Muscle of arm (tissue), 12 donors: Measurements from ENCODE around the gene ZNF565. TPM values are rescaled to one million over a fixed set of nuclear protein-coding genes. Genes with fewer than 3 reads are reported as not detected.
"Not testable (repeated sequence)": the region's sequence is repeated elsewhere in the genome, so short reads cannot be mapped to it uniquely, and the experiment has no call there.

Experiments used
- DNase-seq: peaks from one replicate; pipeline ENCODE4 v3.0.0-alpha.2; 2013
- polyA plus RNA-seq, 12 donors: library from polyadenylated mRNA; unstranded; fragments of 120-200 nt; gene quantifications; one replicate each; pipeline ENCODE4 v1.2.1, GENCODE V29; 2013; ENCODE audit not compliant: insufficient read length in 12 of 12

Gene ZNF565
- polyA plus RNA-seq, 12 donors, result 4.8 to 9.2 (median 6.3) TPM; not detected in 2

DNA sequence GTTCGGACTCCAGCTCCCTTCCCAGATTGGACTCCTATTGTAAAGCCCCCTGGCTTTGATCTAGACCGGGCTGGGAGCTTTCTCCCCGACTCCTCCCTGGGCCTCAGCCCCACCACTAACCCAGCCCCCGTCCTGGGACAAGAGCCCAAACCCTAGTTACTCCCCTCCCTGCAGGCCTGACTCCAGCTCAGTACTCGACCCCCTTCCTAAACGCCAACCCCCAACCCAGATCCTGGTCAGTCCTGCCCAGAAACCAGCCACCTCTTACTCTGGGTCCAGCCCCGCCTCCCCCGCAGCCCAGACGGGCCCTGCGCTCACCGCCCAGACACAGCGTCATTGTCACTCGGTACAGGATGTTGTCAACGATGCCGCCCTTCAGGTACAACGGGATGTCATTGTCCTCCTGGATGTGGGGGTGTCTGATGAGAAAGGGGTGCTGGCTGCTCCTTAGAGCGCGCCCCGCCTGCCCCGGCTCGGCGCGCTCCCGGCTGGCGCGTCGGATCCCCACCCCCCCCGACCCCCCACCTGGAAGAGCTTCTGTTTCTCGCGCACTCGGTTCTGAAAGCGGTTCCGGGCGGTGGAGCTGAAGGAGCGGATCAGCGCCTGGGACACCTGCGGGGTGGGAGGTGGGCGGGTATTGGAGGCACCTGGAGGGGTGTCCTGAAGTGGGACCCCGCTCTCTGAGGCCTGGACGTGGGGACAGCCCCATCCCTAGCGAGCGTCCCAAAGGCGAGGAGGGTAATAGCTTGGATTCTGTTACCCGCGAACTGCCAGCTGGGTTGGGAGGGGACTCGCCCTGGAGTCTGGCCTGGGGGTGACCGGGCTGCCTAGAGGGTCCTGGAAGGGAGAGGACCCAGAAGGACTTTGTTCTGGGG is 63.1 kb downstream of the ZNF565 start:
- DNase-seq, result peak; percentile 65

DNA sequence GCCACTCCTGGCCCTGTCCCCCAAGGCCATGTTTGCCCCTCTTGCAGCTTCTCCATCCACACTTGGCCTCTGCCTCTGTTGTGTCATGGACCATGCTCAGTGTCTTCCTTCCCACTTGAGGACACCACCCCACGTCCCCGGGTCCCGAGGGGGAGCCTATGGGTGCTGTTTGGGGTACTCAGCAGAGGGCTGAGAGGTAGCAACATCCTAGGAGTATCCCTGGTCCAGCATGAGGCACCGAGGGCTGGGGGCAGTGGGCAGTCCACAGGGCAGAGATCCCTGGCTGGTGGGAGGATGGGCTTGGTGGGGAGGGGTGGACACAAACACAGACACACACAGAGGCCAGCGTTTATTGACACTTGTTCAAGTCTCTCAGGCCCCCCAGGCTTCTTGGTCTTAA is 63.9 kb downstream of the ZNF565 start:
- DNase-seq, result no peak

DNA sequence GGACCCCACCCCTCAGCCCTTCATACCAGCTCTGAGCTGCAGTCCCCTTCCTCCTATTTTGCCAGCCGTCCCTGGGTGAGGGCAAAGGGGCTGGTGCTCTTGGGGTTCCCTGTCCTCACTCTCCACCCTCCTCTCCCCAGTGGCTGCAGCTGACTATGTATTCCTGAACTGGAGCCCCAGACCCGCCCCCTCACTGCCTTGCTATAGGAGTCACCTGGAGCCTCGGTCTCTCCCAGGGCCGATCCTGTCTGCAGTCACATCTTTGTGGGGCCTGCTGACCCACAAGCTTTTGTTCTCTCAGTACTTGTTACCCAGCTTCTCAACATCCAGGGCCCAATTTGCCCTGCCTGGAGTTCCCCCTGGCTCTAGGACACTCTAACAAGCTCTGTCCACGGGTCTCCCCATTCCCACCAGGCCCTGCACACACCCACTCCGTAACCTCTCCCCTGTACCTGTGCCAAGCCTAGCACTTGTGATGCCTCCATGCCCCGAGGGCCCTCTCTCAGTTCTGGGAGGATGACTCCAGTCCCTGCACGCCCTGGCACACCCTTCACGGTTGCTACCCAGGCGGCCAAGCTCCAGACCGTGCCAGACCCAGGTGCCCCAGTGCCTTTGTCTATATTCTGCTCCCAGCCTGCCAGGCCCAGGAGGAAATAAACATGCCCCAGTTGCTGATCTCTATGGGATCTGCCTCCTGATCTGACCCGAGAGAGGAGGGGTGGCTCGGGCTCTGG is 64.6 kb downstream of the ZNF565 start:
- no peak for DNase-seq

DNA sequence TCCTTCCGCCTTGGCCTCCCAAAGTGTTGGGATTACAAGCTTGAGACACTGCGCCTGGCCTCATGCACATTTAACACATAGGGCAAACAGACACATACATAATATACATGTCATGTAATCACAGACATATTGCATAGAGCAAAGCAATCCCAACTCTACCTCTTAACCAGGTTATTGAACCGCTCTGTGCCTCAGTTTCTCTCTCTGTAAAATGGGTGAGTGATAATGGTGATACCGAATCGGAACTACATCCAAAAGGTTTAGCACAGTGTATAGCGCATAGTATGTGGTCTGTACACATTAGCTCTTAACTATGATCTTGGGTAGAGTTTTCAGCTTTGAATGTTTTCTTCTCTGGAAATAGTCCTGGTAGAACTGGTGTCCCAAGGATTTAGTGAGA is 69.8 kb downstream of the ZNF565 start:
- DNase-seq, result no peak

DNA sequence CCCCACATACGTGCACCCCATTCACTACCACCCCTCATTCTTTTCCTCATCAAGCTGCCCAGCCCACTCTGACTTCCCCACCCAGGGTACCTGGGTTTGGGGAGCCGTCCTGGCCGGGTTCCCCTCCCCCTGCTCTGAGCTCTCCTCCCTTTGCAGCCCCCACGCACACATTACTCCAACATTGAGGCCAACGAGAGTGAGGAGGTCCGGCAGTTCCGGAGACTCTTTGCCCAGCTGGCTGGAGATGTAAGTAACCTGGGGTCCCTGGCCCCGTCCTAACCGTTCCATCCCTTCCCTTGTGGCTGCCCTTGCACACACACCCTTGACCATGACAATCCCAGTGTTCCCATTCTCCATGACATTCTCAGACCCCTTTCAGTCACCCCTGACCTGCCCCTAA is 72.0 kb downstream of the ZNF565 start:
- DNase-seq, result no peak

DNA sequence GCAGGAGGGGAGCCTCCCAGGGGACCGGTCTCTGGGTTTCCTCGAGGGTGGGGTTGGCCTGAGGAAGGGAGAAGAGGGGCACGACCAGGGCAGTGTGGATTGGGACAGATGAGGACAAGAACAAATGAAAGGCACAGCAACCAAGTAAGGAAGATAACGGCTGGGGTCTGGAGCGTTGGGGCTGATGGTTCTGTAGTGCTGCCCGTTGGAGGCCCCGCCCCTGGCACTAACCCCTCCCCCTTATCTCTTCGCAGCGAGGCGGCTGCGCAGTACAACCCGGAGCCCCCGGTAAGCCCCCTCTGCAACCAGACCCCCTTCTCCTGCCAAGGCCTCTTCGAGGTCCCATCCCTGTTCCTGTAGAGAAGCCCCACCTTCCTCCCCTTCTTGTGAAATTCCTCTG is 72.4 kb downstream of the ZNF565 start:
- no peak for DNase-seq

DNA sequence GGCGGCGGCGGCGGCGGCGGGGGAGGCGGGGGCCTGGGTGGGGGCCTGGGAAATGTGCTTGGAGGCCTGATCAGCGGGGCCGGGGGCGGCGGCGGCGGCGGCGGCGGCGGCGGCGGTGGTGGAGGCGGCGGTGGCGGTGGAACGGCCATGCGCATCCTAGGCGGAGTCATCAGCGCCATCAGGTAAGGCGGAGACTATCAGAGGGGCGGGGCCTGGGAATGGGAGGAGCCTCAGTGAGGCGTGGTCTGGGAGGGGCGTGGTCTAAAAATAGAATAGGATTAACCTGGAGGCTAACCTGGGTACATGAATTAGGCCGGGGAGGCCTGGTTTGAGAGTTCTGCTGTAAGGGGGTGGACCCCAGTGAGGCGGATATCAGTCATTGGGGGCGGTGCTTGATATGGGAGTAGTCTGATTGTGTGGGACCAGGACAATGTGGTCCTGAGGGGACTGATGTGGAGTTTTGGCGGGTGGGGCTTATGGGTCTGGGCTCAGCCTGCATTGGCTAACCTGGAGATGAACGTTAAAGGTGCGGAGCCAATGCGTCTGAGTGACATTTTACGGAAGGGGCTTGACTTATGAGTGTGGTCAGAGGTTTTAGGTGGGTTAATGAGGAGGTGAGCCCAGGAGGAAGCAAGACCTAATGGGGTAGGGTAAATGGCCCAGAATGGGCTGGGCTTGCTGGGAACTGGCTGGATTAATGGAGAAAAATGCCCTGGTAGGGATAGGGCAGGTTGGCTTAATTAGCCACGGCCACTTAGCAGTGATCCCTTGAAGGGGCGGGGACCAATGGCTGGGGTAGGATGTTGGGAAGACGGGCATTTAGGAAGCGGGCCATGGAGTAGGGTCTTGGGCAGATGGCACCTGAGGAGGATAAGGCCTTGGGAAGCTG is 73.2 kb downstream of the ZNF565 start:
- peak; percentile 76 for DNase-seq

DNA sequence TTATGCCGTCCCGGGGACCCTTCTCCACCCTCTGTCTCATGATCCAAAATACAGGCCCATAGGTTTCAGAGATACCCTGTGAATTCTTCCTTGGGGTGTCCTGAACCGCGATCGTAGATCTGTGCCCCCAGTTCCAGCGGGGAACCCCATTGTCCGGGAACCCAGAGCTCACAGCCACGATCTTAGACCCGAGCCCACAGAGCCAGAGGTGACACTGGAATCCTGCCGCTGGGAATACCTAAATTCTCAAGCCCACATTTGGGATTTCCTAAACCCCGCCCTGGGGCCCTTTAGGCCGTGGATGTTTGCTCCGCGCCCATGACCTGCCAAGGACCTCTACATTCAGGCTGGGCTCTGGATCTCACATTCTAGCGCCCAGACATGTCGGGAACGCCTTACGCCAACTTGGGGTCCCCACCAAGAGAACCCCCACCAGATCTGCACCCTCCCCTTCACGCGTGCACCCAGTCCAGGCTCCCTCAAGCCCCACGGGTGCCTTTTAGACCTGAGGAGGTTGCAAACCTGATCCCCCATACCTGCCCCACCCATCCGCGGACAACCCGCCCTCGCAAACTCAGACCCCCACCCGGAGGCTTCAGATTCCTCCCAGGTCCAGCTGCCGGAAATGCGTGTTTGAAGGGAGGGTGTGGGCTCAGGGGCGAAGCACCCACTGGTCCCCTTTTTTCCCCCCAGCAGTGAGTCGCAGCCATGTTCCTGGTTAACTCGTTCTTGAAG is 74.0 kb downstream of the ZNF565 start:
- DNase-seq, result peak; percentile 60

DNA sequence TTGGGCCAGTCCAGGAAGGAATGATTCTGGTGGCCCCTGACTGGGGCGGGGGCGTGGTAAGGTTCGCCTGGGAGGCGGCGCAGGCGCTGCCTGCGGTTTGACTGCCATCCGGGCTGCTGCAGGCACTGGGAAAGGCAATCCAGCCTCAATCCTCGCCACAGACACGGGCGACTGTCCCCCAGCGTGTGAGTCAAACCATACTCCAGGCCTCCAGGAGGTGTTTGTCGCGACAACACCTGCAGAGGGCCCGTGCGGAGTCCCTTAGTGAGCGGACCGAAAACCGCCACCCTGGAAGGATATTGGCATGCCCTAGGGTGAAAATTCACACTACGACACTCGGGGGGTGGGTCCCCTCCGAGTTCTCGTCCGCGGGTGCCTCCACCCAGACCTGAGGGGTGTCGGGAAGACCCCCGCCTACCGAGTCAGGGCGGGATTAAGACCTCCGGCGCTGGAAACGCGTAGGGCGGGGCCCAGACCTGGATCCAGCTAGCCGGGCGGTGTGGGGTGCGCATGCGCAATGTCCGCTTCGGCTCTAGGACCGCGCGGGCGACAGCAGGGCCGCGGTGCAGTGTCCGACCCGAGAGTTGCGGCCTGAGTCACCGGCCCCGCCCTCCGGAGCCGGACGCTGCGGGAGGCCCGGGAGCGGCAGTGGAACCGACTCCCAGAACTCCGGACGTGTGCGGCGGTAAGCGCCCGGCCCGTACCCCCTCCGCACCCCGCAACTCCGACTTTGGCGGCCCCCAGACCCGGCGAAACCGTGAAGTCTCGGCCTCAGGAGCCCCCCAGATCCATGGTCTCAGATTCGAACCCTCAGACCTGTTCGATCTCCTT is 74.8 kb downstream of the ZNF565 start, which contains the start of gene CAPNS1:
CAPNS1 (plus strand) TSS at position 594 of the 831 bp plus-strand sequence. CDS start 946 bp downstream, outside the sequence.
- DNase-seq, result peak; percentile 99

DNA sequence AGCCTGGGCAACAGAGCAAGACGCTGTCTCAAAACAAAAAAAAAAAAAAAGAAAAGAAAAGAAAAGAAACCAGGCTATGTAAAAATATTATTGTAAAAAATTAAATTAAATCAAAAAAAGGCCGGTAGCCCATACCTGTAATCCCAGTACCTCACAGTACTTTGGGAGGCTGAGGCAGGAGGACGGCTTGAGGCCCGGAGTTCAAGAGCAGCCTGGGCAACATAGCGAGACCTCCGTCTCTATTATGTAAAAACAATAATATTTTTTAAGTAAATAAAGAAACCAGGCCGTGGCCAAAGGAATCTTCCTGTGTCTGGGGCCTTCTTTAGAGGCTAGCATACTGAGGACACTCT is 75.4 kb downstream of the ZNF565 start:
- no peak for DNase-seq

DNA sequence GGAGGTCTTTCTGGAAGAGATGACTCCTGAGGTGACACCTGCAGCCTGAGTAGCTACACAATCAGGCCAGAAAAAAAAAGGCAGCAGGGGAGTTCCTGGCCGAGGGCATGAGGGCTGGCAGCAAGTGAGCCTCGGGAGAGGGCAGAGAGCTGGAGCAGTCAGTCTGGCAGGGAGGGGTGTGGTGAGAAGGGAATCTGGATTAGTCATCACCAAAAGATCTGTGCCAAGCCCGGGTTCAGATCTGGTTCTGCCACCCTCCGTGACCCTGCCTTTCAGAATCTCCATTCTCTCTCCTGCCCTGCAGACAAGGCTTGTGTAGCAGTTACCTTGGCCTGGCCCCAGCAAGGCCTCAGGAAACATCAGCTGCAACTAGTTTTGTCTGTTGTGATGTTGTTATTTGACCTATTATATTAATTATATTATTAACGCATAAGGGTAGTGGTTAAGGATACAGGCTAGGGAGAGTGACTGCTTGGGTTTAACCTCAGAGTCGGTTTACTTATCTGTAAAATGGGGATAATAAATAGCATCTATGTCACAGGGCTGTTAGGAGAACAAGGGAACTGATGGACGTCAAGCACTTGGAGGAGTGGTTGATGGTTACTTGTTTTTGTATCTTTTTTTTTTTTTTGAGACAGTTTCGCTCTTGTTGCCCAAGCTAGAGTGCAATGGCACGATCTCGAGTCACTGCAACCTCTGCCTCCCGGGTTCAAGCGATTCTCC is 77.3 kb downstream of the ZNF565 start:
- no peak for DNase-seq

DNA sequence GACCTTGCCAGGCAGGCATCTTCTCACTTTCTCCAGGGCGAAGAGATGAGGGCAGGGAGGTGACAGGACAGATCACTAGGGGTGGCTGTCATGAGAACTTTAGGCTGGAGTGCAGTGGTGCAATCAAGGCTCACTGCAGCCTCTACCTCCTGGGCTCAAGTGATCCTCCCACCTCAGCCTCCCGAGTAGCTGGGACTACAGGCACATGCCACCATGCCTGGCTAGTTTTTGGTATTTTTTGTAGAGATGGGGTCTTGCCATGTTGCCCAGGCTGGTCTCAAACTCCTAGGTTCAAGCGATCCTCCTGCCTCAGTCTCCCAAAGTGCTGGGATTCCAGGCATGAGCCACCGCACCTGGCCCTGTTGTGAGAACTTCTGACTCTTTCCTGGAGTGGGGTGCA is 79.6 kb downstream of the ZNF565 start:
- not testable (repeated sequence) for DNase-seq

Other genes with a start within 250 kb of the ZNF565 start
- 10 to 100 TPM in 9 of 12 donors, 1 to 10 TPM in 2, not detected in 1; 9.1 to 24.4 (median 10.9) TPM for gene SDHAF1, start 219.5 kb downstream of the ZNF565 start, polyA plus RNA-seq
- gene SYNE4, start 205.9 kb downstream of the ZNF565 start, polyA plus RNA-seq, result 1 to 10 TPM in 1 of 12 donors, under 1 TPM in 10, not detected in 1; 0.08 to 6.3 (median 0.65) TPM
- gene ALKBH6, start 200.5 kb downstream of the ZNF565 start, polyA plus RNA-seq, result 10 to 100 TPM in 2 of 12 donors, 1 to 10 TPM in 8, not detected in 2; 6.7 to 13.1 (median 7.8) TPM
- 10 to 100 TPM in 11 of 12 donors, not detected in 1; 13.4 to 88.9 (median 18.1) TPM for gene CLIP3, start 181.8 kb downstream of the ZNF565 start, polyA plus RNA-seq
- gene THAP8, start 160.4 kb downstream of the ZNF565 start, polyA plus RNA-seq, result 10 to 100 TPM in 2 of 12 donors, 1 to 10 TPM in 9, not detected in 1; 5.8 to 17.9 (median 8.1) TPM
- gene WDR62, start 159.8 kb downstream of the ZNF565 start, polyA plus RNA-seq, result 1 to 10 TPM in 11 of 12 donors, not detected in 1; 2.2 to 4.9 (median 3.1) TPM
- not detected for gene OVOL3, start 103.5 kb downstream of the ZNF565 start, polyA plus RNA-seq
- gene POLR2I, start 99.8 kb downstream of the ZNF565 start, polyA plus RNA-seq, result 10 to 100 TPM in 10 of 12 donors, not detected in 2; 29.0 to 50.0 (median 39.8) TPM
- gene TBCB, start 99.2 kb downstream of the ZNF565 start, polyA plus RNA-seq, result 10 to 100 TPM in 11 of 12 donors, not detected in 1; 54.6 to 85.5 (median 75.2) TPM
- 100 to 1,000 TPM in 11 of 12 donors, not detected in 1; 277 to 639 (median 505) TPM for gene CAPNS1, start 74.6 kb downstream of the ZNF565 start, polyA plus RNA-seq
- 100 to 1,000 TPM in 10 of 12 donors, 10 to 100 TPM in 1, not detected in 1; 89.0 to 273 (median 210) TPM for gene COX7A1, start 62.2 kb downstream of the ZNF565 start, polyA plus RNA-seq
- 10 to 100 TPM in 11 of 12 donors, not detected in 1; 52.2 to 87.8 (median 74.5) TPM for gene ZNF146, start 441 bp upstream of the ZNF565 start, polyA plus RNA-seq
- 10 to 100 TPM in 1 of 12 donors, 1 to 10 TPM in 10, not detected in 1; 5.1 to 13.3 (median 7.0) TPM for gene ZFP14, start 164.5 kb upstream of the ZNF565 start, polyA plus RNA-seq
- gene ZFP82, start 204.0 kb upstream of the ZNF565 start, polyA plus RNA-seq, result 10 to 100 TPM in 6 of 12 donors, 1 to 10 TPM in 5, not detected in 1; 7.3 to 12.2 (median 10.5) TPM